Calu3 (cell line): ENCODE results near the gene SEBOX. TPM values are rescaled to one million over a fixed set of nuclear protein-coding genes. Genes with fewer than 3 reads are reported as not detected.

ENCODE experiments used
- BruUV-seq: library from RNA; stranded (reverse); fragments of 400-500 nt; replicated peaks from 2 replicates; lab custom pipeline; 2021; lab: Mats Ljungman, UMichigan
- CTCF ChIA-PET: fragments of 300-600 bp; sonication (Branson Sonifier 250); formaldehyde crosslinking; loops from one replicate; lab custom pipeline; 2022; ENCODE audit warnings: antibody characterized with exemption; lab: Charles Lee
- DNase-seq: peaks from one replicate; pipeline ENCODE4 v3.0.0; 2022
- H3K27ac Mint-ChIP-seq: one replicate; pipeline ENCODE4 v1.8.0; 2022; ENCODE audit warnings: mixed read lengths; ENCODE audit not compliant: unreplicated experiment
- H3K27me3 Mint-ChIP-seq: one replicate; pipeline ENCODE4 v1.8.0; 2022; ENCODE audit warnings: mixed read lengths; ENCODE audit not compliant: unreplicated experiment
- H3K36me3 Mint-ChIP-seq: one replicate; pipeline ENCODE4 v1.8.0; 2022; ENCODE audit warnings: mild to moderate bottlenecking, moderate library complexity, mixed read lengths; ENCODE audit not compliant: insufficient read depth, unreplicated experiment
- H3K4me1 Mint-ChIP-seq: one replicate; pipeline ENCODE4 v1.8.0; 2022; ENCODE audit warnings: mild to moderate bottlenecking, low read depth, mixed read lengths; ENCODE audit not compliant: unreplicated experiment
- H3K4me3 Mint-ChIP-seq: one replicate; pipeline ENCODE4 v1.8.0; 2022; ENCODE audit warnings: mild to moderate bottlenecking, low read depth, moderate library complexity, mixed read lengths; ENCODE audit not compliant: unreplicated experiment
- H3K9me3 Mint-ChIP-seq: one replicate; pipeline ENCODE4 v1.8.0; 2022; ENCODE audit warnings: low read depth, mixed read lengths; ENCODE audit not compliant: unreplicated experiment
- CTCF ChIP-seq: fragments of 200-600 bp; IDR thresholded peaks from one replicate; pipeline ENCODE4 v1.8.0; 2022; ENCODE audit warnings: antibody characterized with exemption; ENCODE audit not compliant: unreplicated experiment
- intact Hi-C: fragments of 100-400 bp; cut with micrococcal nuclease; formaldehyde crosslinking; loops from one replicate; pipeline ENCODE4 v1.10.0; 2022; ENCODE audit not compliant: unreplicated experiment
- total RNA-seq: library from RNA; stranded (reverse); gene quantifications from 2 replicates; pipeline ENCODE4 v1.2.3, GENCODE V29; 2022

Gene SEBOX
- total RNA-seq, 1 experiment from 2014 or later = not detected

GRCh38 chr17:28390141-28390540 is 25.1 kb upstream of the SEBOX start:
- BruUV-seq = no TSS peak

GRCh38 chr17:28388106-28388505 is 23.1 kb upstream of the SEBOX start:
- no peak for TF ChIP-seq CTCF
- peaks cover 9% of the 10 kb centered on the region for H3K4me1 Mint-ChIP-seq
- no peak overlapping the region for H3K27ac Mint-ChIP-seq
- no peak for DNase-seq
- CTCF ChIA-PET = interaction anchor here (0.7 kb wide), 1 partner anchor 31 kb away, joined by 3 read pairs; no protein-coding TSS in a partner anchor
- no TSS peak for BruUV-seq
- H3K4me3 Mint-ChIP-seq = no peak overlapping the region
- peaks cover 16% of the 10 kb centered on the region for H3K36me3 Mint-ChIP-seq
- H3K9me3 Mint-ChIP-seq = no peaks in the 10 kb centered on the region
- peaks cover 13% of the 10 kb centered on the region for H3K27me3 Mint-ChIP-seq
- intact Hi-C loops = no loop called here

More at GRCh38 chr17:28390141-28390540, 25.1 kb upstream of the SEBOX start:
- TF ChIP-seq CTCF = no peak
- Mint-ChIP-seq H3K9me3 (no peaks in the 10 kb centered on the region), H3K36me3 (no peaks in the 10 kb centered on the region), H3K27ac (no peak overlapping the region), H3K4me1 (no peaks in the 10 kb centered on the region), H3K4me3 (no peak overlapping the region), H3K27me3 (no peaks in the 10 kb centered on the region)
- DNase-seq = no peak
- CTCF ChIA-PET = no interaction called here
- intact Hi-C loops = no loop called here

DNA sequence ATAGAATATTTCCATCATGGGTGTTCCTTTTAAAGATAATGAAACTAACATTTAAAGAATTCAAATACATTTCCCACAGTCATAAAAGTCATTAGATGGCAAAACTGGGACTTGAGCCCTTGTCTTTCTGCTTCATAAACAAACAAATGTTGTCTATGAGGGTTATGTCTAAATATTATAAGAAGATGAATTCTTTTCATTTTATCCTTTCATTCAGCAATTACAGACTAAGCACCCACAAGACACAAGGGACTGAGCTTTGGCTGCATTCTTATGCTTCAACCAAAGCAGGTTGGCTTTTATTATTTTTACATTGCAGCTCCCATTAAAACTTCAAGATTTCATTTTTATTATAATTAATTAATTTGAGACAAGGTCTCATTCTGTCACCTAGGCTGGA is 21.4 kb upstream of the SEBOX start:
- BruUV-seq = no TSS peak
- Mint-ChIP-seq H3K4me3 (no peak overlapping the region), H3K9me3 (no peaks in the 10 kb centered on the region), H3K27ac (no peak overlapping the region), H3K36me3 (peaks cover 16% of the 10 kb centered on the region), H3K27me3 (peaks cover 30% of the 10 kb centered on the region), H3K4me1 (peaks cover 9% of the 10 kb centered on the region)
- DNase-seq = no peak
- CTCF ChIA-PET = no interaction called here
- intact Hi-C loops = no loop called here
- no peak for TF ChIP-seq CTCF

DNA sequence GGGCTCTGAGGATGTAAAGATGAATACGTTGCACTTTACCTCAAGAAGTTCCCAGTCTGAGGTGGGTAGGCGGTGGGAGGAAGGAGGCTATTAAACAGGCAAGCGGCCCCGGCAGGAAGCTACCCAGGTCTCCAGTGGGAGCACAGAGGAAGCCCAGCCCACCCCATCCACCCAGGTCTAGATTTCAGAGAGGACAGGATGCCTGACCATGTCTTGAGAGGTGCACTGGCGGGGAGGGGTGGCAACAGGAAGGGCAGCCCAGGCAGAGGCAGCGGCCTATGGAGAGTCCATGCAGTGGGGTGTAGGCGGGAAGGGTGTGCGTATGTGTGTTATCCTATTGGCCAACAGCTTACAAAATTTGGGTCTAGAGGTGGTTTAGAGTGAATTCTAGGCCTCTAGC is 20.4 kb upstream of the SEBOX start:
- no peak for DNase-seq
- Mint-ChIP-seq H3K36me3 (peaks cover 16% of the 10 kb centered on the region), H3K9me3 (no peaks in the 10 kb centered on the region), H3K4me3 (peak overlapping the region; percentile 84), H3K27me3 (peaks cover 40% of the 10 kb centered on the region), H3K4me1 (peaks cover 17% of the 10 kb centered on the region), H3K27ac (no peak overlapping the region)
- CTCF ChIA-PET = no interaction called here
- intact Hi-C loops = no loop called here
- BruUV-seq = no TSS peak
- TF ChIP-seq CTCF = no peak
